Ovary (tissue), 9 donors: ENCODE results near the gene ERH. TPM values are rescaled to one million over a fixed set of nuclear protein-coding genes. Genes with fewer than 3 reads are reported as not detected.
"Not testable (repeated sequence)": the region's sequence is repeated elsewhere in the genome, so short reads cannot be mapped to it uniquely, and the experiment has no call there.

Experiments
- DNase-seq, 5 donors: peaks; one replicate each; pipeline ENCODE4 v3.0.0-alpha.2; 2019 to 2020
- H3K27ac ChIP-seq, 2 donors: fragments of 200-600 bp; one replicate each; pipeline versions ENCODE4 v1.5.1 to v1.8.0; 2019 to 2022
- H3K27me3 ChIP-seq: fragments of 200-600 bp; one replicate; pipeline ENCODE4 v1.8.0; 2022
- H3K36me3 ChIP-seq: fragments of 200-600 bp; sonication (generic); one replicate; pipeline ENCODE4 v1.5.1; 2019
- H3K4me1 ChIP-seq: one replicate; pipeline ENCODE4 v1.8.1; 2013; ENCODE audit warnings: mild to moderate bottlenecking, moderate library complexity; ENCODE audit not compliant: insufficient read depth
- H3K4me3 ChIP-seq: fragments of 200-600 bp; sonication (generic); one replicate; pipeline ENCODE4 v1.5.1; 2017
- H3K9me3 ChIP-seq, 2 donors: fragments of 200-600 bp in 1 of 2; sonication (generic) in 1 of 2; one replicate each; pipeline versions ENCODE4 v1.5.1 to v1.8.1; 2013 to 2019; ENCODE audit warnings: mild to moderate bottlenecking in 1 of 2, moderate library complexity in 1 of 2
- EP300 ChIP-seq: sonication (generic); formaldehyde crosslinking; IDR thresholded peaks from one replicate; pipeline ENCODE4 v1.6.1; 2017; ENCODE audit warnings: antibody characterized with exemption
- POLR2A ChIP-seq: fragments of 450-650 bp; IDR thresholded peaks from one replicate; pipeline ENCODE4 v1.6.1; 2017; ENCODE audit warnings: antibody characterized with exemption, mild to moderate bottlenecking, moderate library complexity
- WGBS, 3 donors: extraction: QIAGEN DNeasy Blood & Tissue Kit in 1 of 3; methylation state at CpG; one replicate each; pipeline versions ENCODE4 v1.1.5 to v1.1.7; 2013 to 2017; 5-methylcytosine and 5-hydroxymethylcytosine counted together
- intact Hi-C, 4 donors: fragments of 100-400 bp; cut with DNase I; formaldehyde crosslinking; loops; one replicate each; pipeline versions ENCODE4 v1.11.0 to v1.15.1; 2022 to 2023
- polyA plus RNA-seq, 2 donors: library from polyadenylated mRNA; stranded (reverse); fragments of 200-250 nt in 1 of 2; fragments of 350-450 nt in 1 of 2; fragmentation: Illumina TruSeq in 1 of 2; extraction: RNeasy Lipid Tissue Mini Kit (QIAGEN cat#74804) in 1 of 2; gene quantifications; one replicate each; pipeline ENCODE4 v1.2.3, GENCODE V29; 2013 to 2014
- total RNA-seq, 7 donors: library from RNA; depleted of rRNA in 2 of 7; stranded (reverse); fragments of >200 nt in 2 of 7; fragmentation: NEBNext Ultra II Directional in 3 of 7; extraction: Animal tissue kit (Norgen Biotek cat#: 25700) in 3 of 7; gene quantifications; one replicate each; pipeline versions ENCODE4 v1.1.0 to v1.2.4, GENCODE V29; 2016 to 2023
- TF ChIP-seq, protein P1 (sequence below), 3 donors: fragments of 450-650 bp in 2 of 3; fragments of 200-600 bp in 1 of 3; IDR thresholded peaks; one replicate each; pipeline versions ENCODE4 v1.5.1 to v1.8.0; 2016 to 2022; ENCODE audit warnings: antibody characterized with exemption in 3 of 3, mild to moderate bottlenecking in 1 of 3
- donor health status: DM: no; HTN: no; CAD: no; lungs with moderate emphysema.
- donor health status: DM: no; HTN: no; CAD: no.
- donor health status: Bipolar disorder and iron deficiency.
- donor health status: DM: yes; HTN: yes; CAD: no.
- donor health status: DM: no; HTN: no; CAD: no.
- donor health status: DM: yes; HTN: yes; CAD: no.

Gene ERH
- total and polyA plus RNA-seq, 9 donors, result 64.3 to 206 (median 158) TPM

DNA sequence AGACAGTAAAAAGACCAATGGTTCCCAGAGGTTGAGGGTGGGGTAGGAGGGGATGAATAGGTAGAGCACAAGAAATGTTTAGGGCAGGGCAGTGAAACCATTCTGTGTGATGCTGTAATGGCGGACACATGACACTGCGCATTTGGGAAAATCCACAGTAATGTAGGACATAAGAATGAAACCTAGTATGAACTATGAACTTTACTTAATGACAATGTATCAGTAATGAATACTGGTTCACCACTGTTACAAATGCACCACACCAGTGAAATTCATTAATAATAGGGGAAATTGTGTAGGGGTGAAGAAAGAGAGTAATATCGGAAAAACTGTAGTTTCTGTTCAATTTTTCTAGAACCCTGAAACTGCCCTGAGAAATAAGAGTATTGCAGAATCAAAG is 5.6 kb downstream of the ERH start:
- Histone ChIP-seq H3K4me1 (peaks cover 6% of the 10 kb centered on the region), H3K4me3 (no peak overlapping the region), H3K9me3 (no peaks in the 10 kb centered on the region), H3K27me3 (no peaks in the 10 kb centered on the region), H3K36me3 (no peaks in the 10 kb centered on the region), H3K27ac (no peak overlapping the region)
- 80 to 97% (median 94%) methylated on average over 3 of the region's 3 CpGs for WGBS, 3 donors
- intact Hi-C loops, result no loop called here
- no peak for DNase-seq
- TF ChIP-seq, protein P1, sequence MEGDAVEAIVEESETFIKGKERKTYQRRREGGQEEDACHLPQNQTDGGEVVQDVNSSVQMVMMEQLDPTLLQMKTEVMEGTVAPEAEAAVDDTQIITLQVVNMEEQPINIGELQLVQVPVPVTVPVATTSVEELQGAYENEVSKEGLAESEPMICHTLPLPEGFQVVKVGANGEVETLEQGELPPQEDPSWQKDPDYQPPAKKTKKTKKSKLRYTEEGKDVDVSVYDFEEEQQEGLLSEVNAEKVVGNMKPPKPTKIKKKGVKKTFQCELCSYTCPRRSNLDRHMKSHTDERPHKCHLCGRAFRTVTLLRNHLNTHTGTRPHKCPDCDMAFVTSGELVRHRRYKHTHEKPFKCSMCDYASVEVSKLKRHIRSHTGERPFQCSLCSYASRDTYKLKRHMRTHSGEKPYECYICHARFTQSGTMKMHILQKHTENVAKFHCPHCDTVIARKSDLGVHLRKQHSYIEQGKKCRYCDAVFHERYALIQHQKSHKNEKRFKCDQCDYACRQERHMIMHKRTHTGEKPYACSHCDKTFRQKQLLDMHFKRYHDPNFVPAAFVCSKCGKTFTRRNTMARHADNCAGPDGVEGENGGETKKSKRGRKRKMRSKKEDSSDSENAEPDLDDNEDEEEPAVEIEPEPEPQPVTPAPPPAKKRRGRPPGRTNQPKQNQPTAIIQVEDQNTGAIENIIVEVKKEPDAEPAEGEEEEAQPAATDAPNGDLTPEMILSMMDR (IDR thresholded peaks at IDR 0.05), result no peak
- TF ChIP-seq POLR2A (no peak), EP300 (no peak)

DNA sequence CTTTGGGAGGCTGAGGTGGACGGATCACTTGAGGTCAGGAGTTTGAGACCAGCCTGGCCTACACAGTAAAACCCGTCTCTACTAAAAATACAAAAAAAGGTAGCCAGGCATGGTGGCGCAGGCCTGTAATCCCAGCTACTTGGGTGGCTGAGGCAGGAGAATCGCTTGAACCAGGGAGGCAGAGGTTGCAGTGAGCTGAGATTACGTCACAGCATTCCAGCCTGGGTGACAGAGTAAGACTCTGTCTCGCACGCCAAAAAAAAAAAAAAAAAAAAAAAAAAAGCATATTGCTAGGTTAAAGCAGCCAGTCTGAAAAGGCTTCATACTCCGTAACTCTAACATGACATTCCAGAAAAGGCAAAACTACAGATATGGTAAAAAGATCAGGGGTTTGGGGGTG is 6.7 kb downstream of the ERH start:
- WGBS, 3 donors, result 78 to 92% (median 84%) methylated on average over 8 of the region's 8 CpGs
- H3K9me3 ChIP-seq, H3K27ac ChIP-seq, intact Hi-C loops, H3K4me1 ChIP-seq, H3K27me3 ChIP-seq, H3K4me3 ChIP-seq, H3K36me3 ChIP-seq, DNase-seq: not testable (repeated sequence)

DNA sequence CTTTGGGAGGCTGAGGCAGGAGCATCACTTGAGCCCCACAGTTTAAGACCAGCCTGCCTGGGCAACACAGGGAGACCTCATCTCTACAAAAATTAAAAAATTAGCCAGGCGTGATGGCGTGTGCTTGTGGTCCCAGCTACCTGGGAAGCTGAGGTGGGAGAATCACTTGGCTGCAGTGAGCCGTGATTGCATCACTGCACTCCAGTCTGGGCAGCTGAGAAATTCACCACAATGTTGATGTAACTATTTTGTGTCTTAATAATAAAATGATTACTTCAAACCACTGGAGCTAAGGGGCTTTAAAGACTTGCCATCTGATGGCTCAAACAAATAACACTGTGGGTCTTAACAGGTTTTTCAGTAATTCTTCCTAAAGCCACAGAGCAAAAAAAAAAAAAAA is 10.8 kb downstream of the ERH start:
- H3K4me3 ChIP-seq, result no peak overlapping the region
- H3K4me1 ChIP-seq, result peaks cover 5% of the 10 kb centered on the region
- 87 to 91% (median 87%) methylated on average over 3 of the region's 3 CpGs for WGBS, 3 donors
- no peak for TF ChIP-seq POLR2A
- no peak for TF ChIP-seq EP300
- TF ChIP-seq, protein P1 (IDR thresholded peaks at IDR 0.05), result no peak
- intact Hi-C loops, result no loop called here
- no peaks in the 10 kb centered on the region for H3K27me3 ChIP-seq
- no peaks in the 10 kb centered on the region for H3K36me3 ChIP-seq
- no peak overlapping the region for H3K27ac ChIP-seq
- H3K9me3 ChIP-seq, result no peaks in the 10 kb centered on the region
- no peak for DNase-seq

DNA sequence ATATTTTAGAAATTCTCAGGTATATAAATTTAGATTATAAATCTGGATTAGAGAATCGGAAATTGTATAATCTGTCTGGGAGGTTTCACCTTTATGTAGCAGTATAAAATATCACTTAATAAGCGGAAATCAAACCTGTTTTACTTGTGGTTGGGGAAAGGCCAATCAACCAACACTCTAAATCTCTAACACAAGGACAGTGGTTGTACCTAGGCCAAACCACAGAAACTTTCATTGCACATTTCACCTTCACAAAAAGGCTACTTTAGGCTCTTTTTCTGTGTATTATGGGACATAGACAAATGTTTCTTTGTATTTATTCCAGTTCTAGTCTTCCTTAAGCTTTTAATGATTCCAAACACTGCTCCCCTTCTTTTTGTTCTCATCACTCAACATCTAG is 19.8 kb downstream of the ERH start:
- no peaks in the 10 kb centered on the region for H3K27me3 ChIP-seq
- TF ChIP-seq POLR2A (no peak), EP300 (no peak)
- TF ChIP-seq, protein P1 (IDR thresholded peaks at IDR 0.05), result no peak
- 72 to 83% (median 77%) methylated on average over 2 of the region's 2 CpGs for WGBS, 3 donors
- no peaks in the 10 kb centered on the region for H3K36me3 ChIP-seq
- no peak for DNase-seq
- no peak overlapping the region for H3K27ac ChIP-seq
- H3K4me1 ChIP-seq, result peaks cover 5% of the 10 kb centered on the region
- H3K9me3 ChIP-seq, result no peaks in the 10 kb centered on the region
- H3K4me3 ChIP-seq, result no peak overlapping the region
- intact Hi-C loops, result no loop called here

DNA sequence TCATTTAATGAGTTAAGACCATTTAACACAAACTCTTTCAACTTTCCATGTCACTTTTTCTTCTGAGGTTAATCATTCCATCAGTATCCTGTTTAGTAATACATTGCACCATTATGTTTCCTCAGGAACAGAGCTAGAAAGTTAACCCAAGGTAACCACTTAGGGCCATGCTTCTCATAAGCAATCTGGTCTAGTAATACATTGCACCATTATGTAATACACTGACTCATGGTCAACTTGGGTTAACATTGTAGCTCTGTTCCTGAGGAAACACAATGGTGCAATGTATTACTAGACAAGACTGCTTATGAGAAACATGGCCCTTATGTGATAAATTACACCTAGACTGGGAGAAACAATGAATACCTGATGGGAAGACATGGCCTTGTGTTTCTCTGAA is 21.7 kb downstream of the ERH start:
- H3K27me3 ChIP-seq, result no peaks in the 10 kb centered on the region
- H3K4me3 ChIP-seq, result no peak overlapping the region
- peaks cover 3% of the 10 kb centered on the region for H3K4me1 ChIP-seq
- TF ChIP-seq, protein P1 (IDR thresholded peaks at IDR 0.05), result no peak
- TF ChIP-seq POLR2A (no peak), EP300 (no peak)
- no peaks in the 10 kb centered on the region for H3K36me3 ChIP-seq
- no peak for DNase-seq
- intact Hi-C loops, result no loop called here
- no peaks in the 10 kb centered on the region for H3K9me3 ChIP-seq
- H3K27ac ChIP-seq, result no peak overlapping the region
